SK-N-SH (cell line): ENCODE data around the gene PPP5C. TPM values are rescaled to one million over a fixed set of nuclear protein-coding genes. Genes with fewer than 3 reads are reported as not detected.

Source experiments
- CTCF ChIA-PET: fragments of 300-600, 350-600 bp; formaldehyde crosslinking; extraction: SDS; loops from one replicate; lab custom pipeline; 2021; lab: Yijun Ruan, JAX
- POLR2A ChIA-PET: fragments of 350-600 bp; sonication (Branson Sonifier 250); formaldehyde crosslinking; extraction: SDS; loops from one replicate; lab custom pipeline; 2020; ENCODE audit warnings: antibody characterized with exemption, inconsistent platforms; lab: Yijun Ruan, JAX
- DNase-seq: peaks from one replicate; pipeline ENCODE4 v3.0.0; 2012
- H2AFZ ChIP-seq: fragments of 200-600 bp; sonication (generic); 2 replicates; pipeline ENCODE4 v1.8.1; 2016; ENCODE audit warnings: antibody characterized with exemption, mild to moderate bottlenecking, low read depth
- H3F3A ChIP-seq: fragments of 200-600 bp; sonication (generic); replicated peaks from 2 replicates; pipeline ENCODE3; 2016; ENCODE audit warnings: antibody characterized with exemption, mild to moderate bottlenecking; ENCODE audit not compliant: insufficient read depth
- H3K27ac ChIP-seq, 2 experiments: fragments of 200-500 bp in 1 of 2; fragments of 200-600 bp in 1 of 2; sonication (Bioruptor generic) in 1 of 2; sonication (generic), shearing (Covaris generic) in 1 of 2; 2 replicates each; pipeline versions ENCODE4 v1.5.1 to v1.6.1; 2014 to 2016; ENCODE audit warnings: low read depth in 2 of 2, inconsistent platforms in 1 of 2, low read length in 1 of 2, mild to moderate bottlenecking in 1 of 2, mixed read lengths in 1 of 2
- H3K27me3 ChIP-seq: fragments of 200-600 bp; sonication (generic), shearing (Covaris generic); 2 replicates; pipeline ENCODE4 v1.6.1; 2016; ENCODE audit warnings: mixed run types; ENCODE audit not compliant: insufficient read depth
- H3K36me3 ChIP-seq, 2 experiments: fragments of 200-500 bp in 1 of 2; fragments of 200-600 bp in 1 of 2; sonication (Bioruptor generic) in 1 of 2; sonication (generic) in 1 of 2; replicated peaks in 1 of 2; 2 replicates each; pipeline versions ENCODE3 to v1.5.1; 2014 to 2016; ENCODE audit warnings: low read length in 1 of 2, mild to moderate bottlenecking in 1 of 2; ENCODE audit not compliant: insufficient read depth in 2 of 2, control insufficient read depth in 1 of 2
- H3K4me1 ChIP-seq, 2 experiments: fragments of 200-500 bp in 1 of 2; fragments of 200-600 bp in 1 of 2; sonication (Bioruptor generic) in 1 of 2; sonication (generic), shearing (Covaris generic) in 1 of 2; 2 replicates each; pipeline versions ENCODE4 v1.5.1 to v1.6.1; 2014 to 2016; ENCODE audit warnings: low read depth in 1 of 2, low read length in 1 of 2, mixed run types in 1 of 2; ENCODE audit not compliant: insufficient read depth in 2 of 2, control insufficient read depth in 1 of 2
- H3K4me2 ChIP-seq: fragments of 200-600 bp; sonication (generic), shearing (Covaris generic); 2 replicates; pipeline ENCODE4 v1.6.1; 2017; ENCODE audit warnings: mixed run types
- H3K4me3 ChIP-seq, 2 experiments: fragments of 200-500 bp in 1 of 2; fragments of 200-600 bp in 1 of 2; sonication (Bioruptor generic) in 1 of 2; sonication (generic), shearing (Covaris generic) in 1 of 2; 2 replicates each; pipeline versions ENCODE4 v1.5.1 to v1.8.1; 2014 to 2016; ENCODE audit warnings: low read depth in 2 of 2, inconsistent platforms in 1 of 2, low read length in 1 of 2, mild to moderate bottlenecking in 1 of 2, mixed read lengths in 1 of 2, moderate library complexity in 1 of 2
- H3K79me2 ChIP-seq: fragments of 200-600 bp; sonication (generic); 2 replicates; pipeline ENCODE4 v1.8.1; 2017; ENCODE audit warnings: mild to moderate bottlenecking; ENCODE audit not compliant: insufficient read depth
- H3K9ac ChIP-seq: fragments of 200-600 bp; sonication (generic); 2 replicates; pipeline ENCODE4 v1.6.1; 2017; ENCODE audit warnings: mixed run types
- H3K9me2 ChIP-seq: fragments of 200-600 bp; sonication (generic); 2 replicates; pipeline ENCODE4 v1.6.1; 2017; ENCODE audit warnings: mixed run types
- H3K9me3 ChIP-seq: fragments of 200-600 bp; sonication (generic); 2 replicates; pipeline ENCODE4 v1.6.1; 2017; ENCODE audit warnings: mixed run types, mild to moderate bottlenecking, moderate library complexity
- H4K20me1 ChIP-seq: fragments of 200-600 bp; sonication (generic); 2 replicates; pipeline ENCODE4 v1.6.1; 2017; ENCODE audit warnings: mild to moderate bottlenecking, mixed run types; ENCODE audit not compliant: insufficient read depth
- EP300 ChIP-seq, 2 experiments: IDR thresholded peaks; 2 replicates each; pipeline versions ENCODE4 v1.4.0 to v1.6.1; 2012; ENCODE audit warnings: borderline replicate concordance in 1 of 2, low read depth in 1 of 2, low read length in 1 of 2
- FOSL2 ChIP-seq: IDR thresholded peaks from 2 replicates; pipeline ENCODE4 v1.4.0; 2012; ENCODE audit warnings: low read depth, mild to moderate bottlenecking, moderate library complexity, borderline replicate concordance
- GABPA ChIP-seq: IDR thresholded peaks from 2 replicates; pipeline ENCODE4 v1.4.0; 2012; ENCODE audit warnings: low read depth, mild to moderate bottlenecking
- GATA2 ChIP-seq: sonication (generic); formaldehyde crosslinking; IDR thresholded peaks from 2 replicates; pipeline ENCODE4 v1.5.0; 2020; ENCODE audit warnings: mild to moderate bottlenecking, missing genetic modification reagents
- JUND ChIP-seq: IDR thresholded peaks from 2 replicates; pipeline ENCODE4 v1.4.0; 2012
- MEF2A ChIP-seq: IDR thresholded peaks from 2 replicates; pipeline ENCODE4 v1.4.0; 2012; ENCODE audit warnings: low read depth, borderline replicate concordance
- NFIC ChIP-seq: IDR thresholded peaks from 2 replicates; pipeline ENCODE4 v1.4.0; 2012; ENCODE audit warnings: borderline replicate concordance
- PBX3 ChIP-seq: IDR thresholded peaks from 2 replicates; pipeline ENCODE4; 2012
- RCOR1 ChIP-seq: fragments of 150-350 bp; IDR thresholded peaks from 2 replicates; pipeline ENCODE4 v1.6.1; 2017; ENCODE audit warnings: antibody characterized with exemption, low read length
- RFX5 ChIP-seq: IDR thresholded peaks from 2 replicates; pipeline ENCODE4 v1.6.1; 2012; ENCODE audit warnings: mild to moderate bottlenecking, improper control_type of control experiment, low read length
- SMC3 ChIP-seq: IDR thresholded peaks from 2 replicates; pipeline ENCODE4 v1.6.1; 2012; ENCODE audit warnings: low read depth, low read length, improper control_type of control experiment
- TCF12 ChIP-seq: IDR thresholded peaks from 2 replicates; pipeline ENCODE4 v1.4.0; 2012
- TEAD4 ChIP-seq: IDR thresholded peaks from 2 replicates; pipeline ENCODE4 v1.4.0; 2012; ENCODE audit warnings: mild to moderate bottlenecking, borderline replicate concordance; ENCODE audit not compliant: insufficient read depth
- YY1 ChIP-seq: IDR thresholded peaks from 2 replicates; pipeline ENCODE4 v1.4.0; 2012; ENCODE audit warnings: low read depth, mild to moderate bottlenecking
- WGBS: methylation state at CpG from one replicate; pipeline ENCODE4 v1.1.6; 2017; ENCODE audit warnings: low lambda C conversion rate; 5-methylcytosine and 5-hydroxymethylcytosine counted together
- polyA plus RNA-seq, 3 experiments: library from polyadenylated mRNA; depleted of rRNA; stranded (reverse); fragments of >200 nt; gene quantifications; 2 replicates each; pipeline ENCODE4 v1.2.3, GENCODE V29; 2012
- TF ChIP-seq, protein P1 (sequence below): fragments of 150-350 bp; IDR thresholded peaks from 2 replicates; pipeline ENCODE4 v1.6.1; 2017; ENCODE audit warnings: antibody characterized with exemption, low read length, low read depth, borderline replicate concordance
- TF ChIP-seq, protein P2 (sequence below): IDR thresholded peaks from 2 replicates; pipeline ENCODE4 v1.4.0; 2012; ENCODE audit warnings: low read depth, borderline replicate concordance
- TF ChIP-seq, protein P3 (sequence below): fragments of 150-350 bp; IDR thresholded peaks from 2 replicates; pipeline ENCODE4 v1.6.1; 2016; ENCODE audit warnings: mild to moderate bottlenecking, low read depth, low read length
- TF ChIP-seq, protein P4 (sequence below): fragments of 200-600 bp; sonication (generic); IDR thresholded peaks from 2 replicates; pipeline ENCODE4 v1.6.1; 2017; ENCODE audit warnings: antibody characterized with exemption, mild to moderate bottlenecking, moderate library complexity
- TF ChIP-seq, protein P5 (sequence below): IDR thresholded peaks from 2 replicates; pipeline ENCODE4 v1.4.0; 2012; ENCODE audit warnings: low read depth

PPP5C gene
- polyA plus RNA-seq, 1 of the 3 experiments (the other 2 are of a cell fraction) = 162 TPM

- no peak for DNase-seq
- H3K9ac ChIP-seq = no peak overlapping the region
- TF ChIP-seq RCOR1 (no peak), EP300 (IDR thresholded peaks at IDR 0.05; ENCODE audit: borderline replicate concordance in 1 of 2, low read depth in 1 of 2, low read length in 1 of 2) (no peak), TEAD4 (no peak), MEF2A (no peak)
- peaks cover 52% of the 10 kb centered on the region for H3K79me2 ChIP-seq
- no peaks in the 10 kb centered on the region for H3K27me3 ChIP-seq
- peaks cover 25 to 45% of the 10 kb centered on the region in 2 experiments for H3K4me1 ChIP-seq
- no peak overlapping the region for H2AFZ ChIP-seq
- peak overlapping the region in 1 of 2 experiments; percentile 79; a peak in 1 of 4 replicates for H3K27ac ChIP-seq
- H3K4me3 ChIP-seq = no peak overlapping the region
- peaks cover 34 to 45% of the 10 kb centered on the region in 2 experiments for H3K36me3 ChIP-seq
- H3K4me2 ChIP-seq = no peak overlapping the region
- WGBS = 91% methylated on average over 12 of the region's 20 CpGs
- ChIA-PET POLR2A (no interaction called here), CTCF (interaction anchor here (0.9 to 2.1 kb wide), 4 partner anchors 19 to 153 kb away, joined by 3 to 5 read pairs (median 4); no protein-coding TSS in a partner anchor)
- H3F3A ChIP-seq = peaks cover 19% of the 10 kb centered on the region
- peaks cover 42% of the 10 kb centered on the region for H4K20me1 ChIP-seq
- no peaks in the 10 kb centered on the region for H3K9me2 ChIP-seq
- no peaks in the 10 kb centered on the region for H3K9me3 ChIP-seq
Observed at GRCh38 chr19:46376241-46377153, 29.6 kb downstream of the PPP5C start.

DNA sequence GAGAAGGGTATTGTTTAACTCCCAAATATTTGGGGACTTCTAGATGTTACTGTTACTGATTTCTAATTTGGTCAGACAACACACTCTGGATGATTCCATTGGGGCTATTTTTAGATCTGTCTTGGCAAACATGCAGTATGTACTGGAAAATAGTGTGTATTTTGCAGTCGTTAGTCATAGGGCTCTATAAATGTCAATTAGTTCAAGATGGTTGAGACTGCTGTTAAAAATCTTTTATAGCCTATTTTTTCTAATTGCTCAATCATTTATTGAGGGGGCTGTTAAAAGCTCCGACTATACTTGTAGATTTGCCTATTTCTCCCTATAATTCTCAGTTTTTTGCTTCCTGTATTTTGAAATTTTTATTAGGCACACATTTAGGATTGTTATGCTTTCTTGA is 31.4 kb downstream of the PPP5C start:
- H3K9me3 ChIP-seq = no peaks in the 10 kb centered on the region
- H2AFZ ChIP-seq = no peak overlapping the region
- peaks cover 19% of the 10 kb centered on the region for H3F3A ChIP-seq
- H3K9ac ChIP-seq = no peak overlapping the region; the same call in 1 of the 2 replicates
- peaks cover 11 to 29% of the 10 kb centered on the region in 2 experiments for H3K4me1 ChIP-seq
- H4K20me1 ChIP-seq = peaks cover 27% of the 10 kb centered on the region
- no peaks in the 10 kb centered on the region for H3K9me2 ChIP-seq
- peaks cover 46% of the 10 kb centered on the region for H3K79me2 ChIP-seq
- CTCF ChIA-PET = interaction anchor here (0.8 to 2.1 kb wide), 6 partner anchors 17 to 152 kb away, joined by 3 to 5 read pairs (median 4); no protein-coding TSS in a partner anchor
- WGBS = 19% methylated on average over 2 of the region's 2 CpGs
- POLR2A ChIA-PET = no interaction called here
- peak overlapping the region; percentile 39; the same call in 1 of the 2 replicates for H3K4me2 ChIP-seq
- TF ChIP-seq FOSL2 = peak; percentile 51; the same call in 1 of the 2 replicates
- no peak for TF ChIP-seq GATA2
- peak; percentile 72 for TF ChIP-seq TCF12
- TF ChIP-seq RFX5 = no peak
- TF ChIP-seq, protein P1, sequence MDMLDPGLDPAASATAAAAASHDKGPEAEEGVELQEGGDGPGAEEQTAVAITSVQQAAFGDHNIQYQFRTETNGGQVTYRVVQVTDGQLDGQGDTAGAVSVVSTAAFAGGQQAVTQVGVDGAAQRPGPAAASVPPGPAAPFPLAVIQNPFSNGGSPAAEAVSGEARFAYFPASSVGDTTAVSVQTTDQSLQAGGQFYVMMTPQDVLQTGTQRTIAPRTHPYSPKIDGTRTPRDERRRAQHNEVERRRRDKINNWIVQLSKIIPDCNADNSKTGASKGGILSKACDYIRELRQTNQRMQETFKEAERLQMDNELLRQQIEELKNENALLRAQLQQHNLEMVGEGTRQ = no peak
- peak; percentile 61; the same call in 1 of the 2 replicates for TF ChIP-seq NFIC
- TF ChIP-seq GABPA = no peak
- TF ChIP-seq, protein P2, sequence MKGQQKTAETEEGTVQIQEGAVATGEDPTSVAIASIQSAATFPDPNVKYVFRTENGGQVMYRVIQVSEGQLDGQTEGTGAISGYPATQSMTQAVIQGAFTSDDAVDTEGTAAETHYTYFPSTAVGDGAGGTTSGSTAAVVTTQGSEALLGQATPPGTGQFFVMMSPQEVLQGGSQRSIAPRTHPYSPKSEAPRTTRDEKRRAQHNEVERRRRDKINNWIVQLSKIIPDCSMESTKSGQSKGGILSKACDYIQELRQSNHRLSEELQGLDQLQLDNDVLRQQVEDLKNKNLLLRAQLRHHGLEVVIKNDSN = no peak
- TF ChIP-seq JUND = 0 out of 2 replicates have a peak, but pooled peaks have one; percentile 19
- TF ChIP-seq, protein P3, sequence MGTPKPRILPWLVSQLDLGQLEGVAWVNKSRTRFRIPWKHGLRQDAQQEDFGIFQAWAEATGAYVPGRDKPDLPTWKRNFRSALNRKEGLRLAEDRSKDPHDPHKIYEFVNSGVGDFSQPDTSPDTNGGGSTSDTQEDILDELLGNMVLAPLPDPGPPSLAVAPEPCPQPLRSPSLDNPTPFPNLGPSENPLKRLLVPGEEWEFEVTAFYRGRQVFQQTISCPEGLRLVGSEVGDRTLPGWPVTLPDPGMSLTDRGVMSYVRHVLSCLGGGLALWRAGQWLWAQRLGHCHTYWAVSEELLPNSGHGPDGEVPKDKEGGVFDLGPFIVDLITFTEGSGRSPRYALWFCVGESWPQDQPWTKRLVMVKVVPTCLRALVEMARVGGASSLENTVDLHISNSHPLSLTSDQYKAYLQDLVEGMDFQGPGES = no peak
- no peak for TF ChIP-seq YY1
- peak; percentile 86 for TF ChIP-seq MEF2A
- TF ChIP-seq, protein P4, sequence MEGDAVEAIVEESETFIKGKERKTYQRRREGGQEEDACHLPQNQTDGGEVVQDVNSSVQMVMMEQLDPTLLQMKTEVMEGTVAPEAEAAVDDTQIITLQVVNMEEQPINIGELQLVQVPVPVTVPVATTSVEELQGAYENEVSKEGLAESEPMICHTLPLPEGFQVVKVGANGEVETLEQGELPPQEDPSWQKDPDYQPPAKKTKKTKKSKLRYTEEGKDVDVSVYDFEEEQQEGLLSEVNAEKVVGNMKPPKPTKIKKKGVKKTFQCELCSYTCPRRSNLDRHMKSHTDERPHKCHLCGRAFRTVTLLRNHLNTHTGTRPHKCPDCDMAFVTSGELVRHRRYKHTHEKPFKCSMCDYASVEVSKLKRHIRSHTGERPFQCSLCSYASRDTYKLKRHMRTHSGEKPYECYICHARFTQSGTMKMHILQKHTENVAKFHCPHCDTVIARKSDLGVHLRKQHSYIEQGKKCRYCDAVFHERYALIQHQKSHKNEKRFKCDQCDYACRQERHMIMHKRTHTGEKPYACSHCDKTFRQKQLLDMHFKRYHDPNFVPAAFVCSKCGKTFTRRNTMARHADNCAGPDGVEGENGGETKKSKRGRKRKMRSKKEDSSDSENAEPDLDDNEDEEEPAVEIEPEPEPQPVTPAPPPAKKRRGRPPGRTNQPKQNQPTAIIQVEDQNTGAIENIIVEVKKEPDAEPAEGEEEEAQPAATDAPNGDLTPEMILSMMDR = no peak
- TF ChIP-seq PBX3 = peak; percentile 23; the same call in 1 of the 2 replicates
- TF ChIP-seq, protein P5, sequence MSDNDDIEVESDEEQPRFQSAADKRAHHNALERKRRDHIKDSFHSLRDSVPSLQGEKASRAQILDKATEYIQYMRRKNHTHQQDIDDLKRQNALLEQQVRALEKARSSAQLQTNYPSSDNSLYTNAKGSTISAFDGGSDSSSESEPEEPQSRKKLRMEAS = no peak
- no peak for TF ChIP-seq SMC3
- 0 out of 4 replicates have a peak, but pooled peaks of 1 of the 2 experiments have one; percentile 23 for TF ChIP-seq EP300 (IDR thresholded peaks at IDR 0.05; ENCODE audit: borderline replicate concordance in 1 of 2, low read depth in 1 of 2, low read length in 1 of 2)
- H3K36me3 ChIP-seq = peaks cover 46 to 61% of the 10 kb centered on the region in 2 experiments
- no peak for DNase-seq
- peak overlapping the region; percentile 18 to 79; a peak in 3 of 4 replicates for H3K27ac ChIP-seq
- no peaks in the 10 kb centered on the region for H3K27me3 ChIP-seq
- no peak overlapping the region for H3K4me3 ChIP-seq
